ENCODE measurements around the gene PJVK.

GRCh38 chr2:178441426-178441825 is 9.8 kb upstream of the PJVK start:
- no peak for TF ChIP-seq FOXM1 (IDR thresholded peaks at IDR 0.05; ENCODE audit: low read depth, low read length)
- TF ChIP-seq MTA3 (IDR thresholded peaks at IDR 0.05; ENCODE audit: borderline replicate concordance, low read length) = no peak
- TF ChIP-seq EZH2 (IDR thresholded peaks at IDR 0.05; ENCODE audit: borderline replicate concordance, control insufficient read depth, low read depth, low read length) = no peak
- TF ChIP-seq CTCF (IDR thresholded peaks at IDR 0.05 in 2 of 3, conservative IDR thresholded peaks at IDR 0.05 in 1 of 3; ENCODE audit: control insufficient read depth in 2 of 3, extremely low read depth in 1 of 3, insufficient read depth in 1 of 3, low read depth in 3 of 3, low read length in 3 of 3) = no peak
- no peak for TF ChIP-seq POLR2A (IDR thresholded peaks at IDR 0.05; ENCODE audit: low read depth, low read length)
- no peak for TF ChIP-seq ZSCAN29 (IDR thresholded peaks at IDR 0.05)
- TF ChIP-seq CBX5 (IDR thresholded peaks at IDR 0.05; ENCODE audit: low read depth) = no peak
- no peak for TF ChIP-seq BHLHE40 (IDR thresholded peaks at IDR 0.05; ENCODE audit: borderline replicate concordance in 1 of 2, low read depth in 2 of 2, low read length in 1 of 2)
- no peak for TF ChIP-seq TBL1XR1 (IDR thresholded peaks at IDR 0.05; ENCODE audit: low read depth, low read length)
- TF ChIP-seq SIX5 (IDR thresholded peaks at IDR 0.05; ENCODE audit: low read depth, low read length, severe bottlenecking) = no peak
